ENCODE data around the gene KCNAB2.

KCNAB2 gene

DNA sequence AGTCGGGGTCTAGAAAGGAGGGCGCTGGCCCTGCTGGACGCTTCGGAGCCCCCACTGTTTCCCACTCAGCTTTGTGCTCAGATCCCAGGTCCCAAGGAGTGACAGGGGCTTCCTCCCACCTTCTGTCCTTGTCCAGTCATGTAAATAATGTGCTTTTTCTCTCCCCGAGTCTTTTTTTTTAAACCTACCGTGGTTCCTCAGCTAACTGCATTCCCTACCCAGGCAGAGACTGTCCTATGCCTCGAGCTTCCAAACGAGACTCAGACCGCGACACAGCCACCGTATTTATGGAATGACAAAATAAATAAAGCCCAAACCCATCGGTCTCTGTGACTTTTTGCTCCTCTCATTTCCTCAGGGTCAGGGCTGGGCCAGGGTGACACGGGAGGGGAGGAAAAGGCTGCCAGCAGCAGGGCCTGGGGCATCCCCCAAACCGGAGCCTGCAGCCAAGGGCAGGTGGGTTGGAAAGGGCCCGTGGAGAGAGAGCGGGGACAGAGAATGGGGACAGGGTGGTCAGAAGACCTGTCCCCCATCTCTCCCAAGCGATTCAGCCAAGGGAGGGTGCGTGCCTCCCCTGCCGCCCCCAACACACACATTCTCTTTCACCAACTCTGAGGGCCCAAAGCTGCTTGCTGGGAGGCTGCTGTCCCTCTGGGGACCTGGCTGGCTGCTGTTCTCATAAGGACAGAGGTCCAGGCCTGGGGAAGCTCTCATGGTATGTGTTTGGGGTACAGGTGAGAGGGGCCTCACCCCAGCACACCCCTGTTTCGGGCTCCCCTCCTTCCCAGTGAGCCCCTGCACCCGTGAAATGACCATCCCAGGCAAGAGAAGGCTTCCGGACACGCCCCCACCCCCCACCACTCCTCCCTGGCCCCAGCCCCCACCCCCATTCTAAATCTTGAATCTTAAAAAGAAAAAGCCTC, 55.4 kb downstream of the KCNAB2 start:
- Histone ChIP-seq H2AFZ (ENCODE audit: low read depth, low read length) (no peak overlapping the region), H3K79me2 (ENCODE audit: low read length) (no peaks in the 10 kb centered on the region), H3K9ac (ENCODE audit: low read length) (no peak overlapping the region), H3K27me3 (ENCODE audit: low read depth, low read length) (no peaks in the 10 kb centered on the region), H3K36me3 (replicated peaks; ENCODE audit: low read depth, low read length) (no peaks in the 10 kb centered on the region), H3K4me3 (ENCODE audit: low read length) (no peak overlapping the region), H4K20me1 (ENCODE audit: insufficient read depth, low read length) (no peaks in the 10 kb centered on the region), H3K4me1 (ENCODE audit: low read length) (no peaks in the 10 kb centered on the region), H3K27ac (ENCODE audit: low read length) (no peak overlapping the region), H3K4me2 (ENCODE audit: low read length) (no peak overlapping the region), H3K9me3 (ENCODE audit: insufficient read depth, low read length) (no peaks in the 10 kb centered on the region)
- no peak for TF ChIP-seq EZH2phosphoT487 (IDR thresholded peaks at IDR 0.05; ENCODE audit: low read depth)
- TF ChIP-seq, protein P1, sequence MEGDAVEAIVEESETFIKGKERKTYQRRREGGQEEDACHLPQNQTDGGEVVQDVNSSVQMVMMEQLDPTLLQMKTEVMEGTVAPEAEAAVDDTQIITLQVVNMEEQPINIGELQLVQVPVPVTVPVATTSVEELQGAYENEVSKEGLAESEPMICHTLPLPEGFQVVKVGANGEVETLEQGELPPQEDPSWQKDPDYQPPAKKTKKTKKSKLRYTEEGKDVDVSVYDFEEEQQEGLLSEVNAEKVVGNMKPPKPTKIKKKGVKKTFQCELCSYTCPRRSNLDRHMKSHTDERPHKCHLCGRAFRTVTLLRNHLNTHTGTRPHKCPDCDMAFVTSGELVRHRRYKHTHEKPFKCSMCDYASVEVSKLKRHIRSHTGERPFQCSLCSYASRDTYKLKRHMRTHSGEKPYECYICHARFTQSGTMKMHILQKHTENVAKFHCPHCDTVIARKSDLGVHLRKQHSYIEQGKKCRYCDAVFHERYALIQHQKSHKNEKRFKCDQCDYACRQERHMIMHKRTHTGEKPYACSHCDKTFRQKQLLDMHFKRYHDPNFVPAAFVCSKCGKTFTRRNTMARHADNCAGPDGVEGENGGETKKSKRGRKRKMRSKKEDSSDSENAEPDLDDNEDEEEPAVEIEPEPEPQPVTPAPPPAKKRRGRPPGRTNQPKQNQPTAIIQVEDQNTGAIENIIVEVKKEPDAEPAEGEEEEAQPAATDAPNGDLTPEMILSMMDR (IDR thresholded peaks at IDR 0.05; ENCODE audit: low read depth, low read length), result no peak

DNA sequence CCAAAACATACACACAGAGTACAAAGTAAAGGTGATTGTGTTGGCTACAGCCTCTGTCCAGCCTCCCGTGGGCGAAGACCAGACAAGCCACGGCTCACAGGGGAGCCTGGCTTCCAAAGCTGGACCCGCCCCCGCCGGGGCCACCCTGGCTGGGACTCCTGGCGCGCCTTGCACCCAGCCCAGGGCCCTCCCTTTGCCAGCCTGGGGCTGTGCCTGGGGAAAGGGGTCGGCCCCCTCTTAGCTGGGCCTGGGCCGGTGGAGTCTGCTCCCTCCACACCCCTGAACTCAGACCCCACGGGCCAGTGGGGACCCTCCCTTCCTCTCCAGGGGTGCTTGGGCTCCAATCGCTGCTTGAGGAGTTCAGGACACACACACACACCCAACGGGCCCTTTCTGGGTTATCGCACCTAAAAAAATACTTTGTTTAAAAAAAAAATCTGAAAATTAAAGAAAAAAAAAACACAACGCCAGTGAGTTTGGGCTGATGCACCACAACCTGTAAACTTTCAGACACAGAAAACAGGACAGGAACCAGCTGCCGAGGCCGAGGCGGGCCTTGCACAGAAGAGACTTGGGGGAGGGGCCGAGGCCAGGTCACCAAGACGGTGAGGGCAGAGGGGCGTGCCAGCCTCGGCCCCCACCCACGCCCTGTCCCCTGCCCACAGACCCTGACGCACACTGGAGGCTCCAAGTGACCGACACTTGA, 56.3 kb downstream of the KCNAB2 start:
- H3K36me3 ChIP-seq (replicated peaks; ENCODE audit: low read depth, low read length), result no peaks in the 10 kb centered on the region
- no peak overlapping the region for H2AFZ ChIP-seq (ENCODE audit: low read depth, low read length)
- no peaks in the 10 kb centered on the region for H3K9me3 ChIP-seq (ENCODE audit: insufficient read depth, low read length)
- no peaks in the 10 kb centered on the region for H3K27me3 ChIP-seq (ENCODE audit: low read depth, low read length)
- no peaks in the 10 kb centered on the region for H3K4me1 ChIP-seq (ENCODE audit: low read length)
- no peaks in the 10 kb centered on the region for H4K20me1 ChIP-seq (ENCODE audit: insufficient read depth, low read length)
- no peak overlapping the region for H3K4me2 ChIP-seq (ENCODE audit: low read length)
- no peaks in the 10 kb centered on the region for H3K79me2 ChIP-seq (ENCODE audit: low read length)
- H3K4me3 ChIP-seq (ENCODE audit: low read length), result no peak overlapping the region
- TF ChIP-seq, protein P1 (IDR thresholded peaks at IDR 0.05; ENCODE audit: low read depth, low read length), result no peak
- TF ChIP-seq EZH2phosphoT487 (IDR thresholded peaks at IDR 0.05; ENCODE audit: low read depth), result no peak
- no peak overlapping the region for H3K27ac ChIP-seq (ENCODE audit: low read length)
- no peak overlapping the region for H3K9ac ChIP-seq (ENCODE audit: low read length)

DNA sequence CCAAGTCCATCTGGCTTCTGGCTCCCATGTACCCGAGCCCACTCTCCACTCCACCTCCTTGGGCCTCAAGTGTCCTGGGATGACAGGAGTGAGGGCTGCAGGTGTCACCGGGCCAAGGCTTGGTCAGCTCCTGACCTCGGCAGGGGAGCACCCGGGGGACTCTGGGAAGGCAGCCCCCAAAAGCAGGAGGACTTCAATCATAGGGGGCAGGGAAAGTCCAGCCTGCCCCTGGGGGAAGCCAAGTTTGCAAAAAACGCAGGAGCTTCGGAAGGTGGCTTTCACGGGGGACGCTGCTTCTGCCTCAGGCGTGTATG, 56.8 kb downstream of the KCNAB2 start:
- no peaks in the 10 kb centered on the region for H4K20me1 ChIP-seq (ENCODE audit: insufficient read depth, low read length)
- H3K4me2 ChIP-seq (ENCODE audit: low read length), result no peak overlapping the region
- H3K27me3 ChIP-seq (ENCODE audit: low read depth, low read length), result no peaks in the 10 kb centered on the region
- H3K4me3 ChIP-seq (ENCODE audit: low read length), result no peak overlapping the region
- no peak for TF ChIP-seq EZH2phosphoT487 (IDR thresholded peaks at IDR 0.05; ENCODE audit: low read depth)
- TF ChIP-seq, protein P1 (IDR thresholded peaks at IDR 0.05; ENCODE audit: low read depth, low read length), result no peak
- no peak overlapping the region for H3K9ac ChIP-seq (ENCODE audit: low read length)
- no peaks in the 10 kb centered on the region for H3K79me2 ChIP-seq (ENCODE audit: low read length)
- no peaks in the 10 kb centered on the region for H3K36me3 ChIP-seq (replicated peaks; ENCODE audit: low read depth, low read length)
- no peaks in the 10 kb centered on the region for H3K9me3 ChIP-seq (ENCODE audit: insufficient read depth, low read length)
- no peak overlapping the region for H3K27ac ChIP-seq (ENCODE audit: low read length)
- H2AFZ ChIP-seq (ENCODE audit: low read depth, low read length), result no peak overlapping the region
- no peaks in the 10 kb centered on the region for H3K4me1 ChIP-seq (ENCODE audit: low read length)

DNA sequence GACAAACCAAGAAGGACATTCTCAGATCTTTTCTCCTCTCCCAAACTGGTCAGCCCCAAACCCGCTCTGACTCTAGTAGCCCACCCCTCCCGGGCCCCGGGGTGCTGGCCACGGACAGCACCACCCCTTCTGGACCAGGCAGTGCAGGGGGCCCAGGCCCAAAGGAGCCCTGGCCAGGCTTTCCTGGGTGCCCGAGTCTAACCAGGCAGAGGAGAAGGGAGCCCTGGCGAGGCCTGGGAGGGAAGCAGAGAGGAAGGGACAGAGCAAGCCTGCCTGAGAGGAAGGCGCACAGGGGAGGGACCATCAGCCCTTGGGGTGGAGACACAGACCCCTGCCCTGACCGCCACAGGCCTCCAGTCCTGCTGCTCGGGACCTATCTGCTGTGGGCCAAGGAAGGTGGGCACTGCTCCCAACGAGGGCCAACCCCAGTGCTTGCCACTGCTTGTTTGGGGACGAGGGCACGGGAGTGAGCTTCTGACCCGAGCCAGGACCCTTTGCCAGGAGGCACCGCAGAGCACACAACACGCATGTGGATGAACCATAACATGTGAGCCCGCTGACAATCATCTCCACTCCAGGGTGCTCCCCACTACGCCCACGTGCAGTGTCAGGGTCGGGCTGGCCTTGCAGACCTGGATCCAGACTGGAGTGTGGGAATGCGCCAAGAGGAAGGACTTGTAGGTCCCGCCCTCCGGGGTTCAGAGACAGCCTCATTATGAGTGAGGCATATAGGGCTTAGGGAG, 57.6 kb downstream of the KCNAB2 start:
- no peaks in the 10 kb centered on the region for H3K4me1 ChIP-seq (ENCODE audit: low read length)
- no peak overlapping the region for H2AFZ ChIP-seq (ENCODE audit: low read depth, low read length)
- H3K27ac ChIP-seq (ENCODE audit: low read length), result no peak overlapping the region
- H3K9me3 ChIP-seq (ENCODE audit: insufficient read depth, low read length), result no peaks in the 10 kb centered on the region
- H3K27me3 ChIP-seq (ENCODE audit: low read depth, low read length), result no peaks in the 10 kb centered on the region
- no peak overlapping the region for H3K9ac ChIP-seq (ENCODE audit: low read length)
- H3K4me3 ChIP-seq (ENCODE audit: low read length), result no peak overlapping the region
- H3K36me3 ChIP-seq (replicated peaks; ENCODE audit: low read depth, low read length), result no peaks in the 10 kb centered on the region
- no peaks in the 10 kb centered on the region for H4K20me1 ChIP-seq (ENCODE audit: insufficient read depth, low read length)
- H3K79me2 ChIP-seq (ENCODE audit: low read length), result no peaks in the 10 kb centered on the region
- no peak overlapping the region for H3K4me2 ChIP-seq (ENCODE audit: low read length)
- TF ChIP-seq EZH2phosphoT487 (IDR thresholded peaks at IDR 0.05; ENCODE audit: low read depth), result no peak
- TF ChIP-seq, protein P1 (IDR thresholded peaks at IDR 0.05; ENCODE audit: low read depth, low read length), result no peak

Data from OCI-LY3 (cell line).